GM10266 (cell line): ENCODE data around the gene CPD.

ENCODE experiments used
- DNase-seq: peaks from one replicate; pipeline ENCODE4 v3.0.0; 2012; ENCODE audit errors: extremely low spot score
- TF ChIP-seq, protein P1 (sequence below): IDR thresholded peaks from 2 replicates; pipeline ENCODE4 v1.5.1; 2012; ENCODE audit warnings: mild to moderate bottlenecking, low read depth; ENCODE audit not compliant: control insufficient read depth, insufficient read depth; ENCODE audit errors: missing control alignments

The CPD gene

DNA sequence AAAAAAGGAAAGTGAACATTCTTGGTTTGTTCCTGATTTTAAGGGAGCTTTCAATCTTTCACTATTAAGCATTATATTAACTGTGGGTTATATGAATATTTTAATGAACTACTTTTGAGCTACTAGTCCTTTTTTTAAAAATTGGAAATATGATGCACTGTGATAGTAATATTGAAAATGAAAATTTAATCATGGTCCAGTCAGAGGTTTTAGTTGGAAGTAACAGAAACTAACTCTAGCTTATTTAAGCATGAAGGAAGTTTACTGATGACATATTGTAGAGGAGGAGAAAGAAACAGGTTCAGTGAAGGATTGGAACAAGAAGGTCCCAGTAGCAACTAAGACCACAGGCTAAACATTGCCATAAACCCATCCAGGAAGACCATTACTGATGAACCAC lies 24.0 kb upstream of the CPD start:
- TF ChIP-seq, protein P1, sequence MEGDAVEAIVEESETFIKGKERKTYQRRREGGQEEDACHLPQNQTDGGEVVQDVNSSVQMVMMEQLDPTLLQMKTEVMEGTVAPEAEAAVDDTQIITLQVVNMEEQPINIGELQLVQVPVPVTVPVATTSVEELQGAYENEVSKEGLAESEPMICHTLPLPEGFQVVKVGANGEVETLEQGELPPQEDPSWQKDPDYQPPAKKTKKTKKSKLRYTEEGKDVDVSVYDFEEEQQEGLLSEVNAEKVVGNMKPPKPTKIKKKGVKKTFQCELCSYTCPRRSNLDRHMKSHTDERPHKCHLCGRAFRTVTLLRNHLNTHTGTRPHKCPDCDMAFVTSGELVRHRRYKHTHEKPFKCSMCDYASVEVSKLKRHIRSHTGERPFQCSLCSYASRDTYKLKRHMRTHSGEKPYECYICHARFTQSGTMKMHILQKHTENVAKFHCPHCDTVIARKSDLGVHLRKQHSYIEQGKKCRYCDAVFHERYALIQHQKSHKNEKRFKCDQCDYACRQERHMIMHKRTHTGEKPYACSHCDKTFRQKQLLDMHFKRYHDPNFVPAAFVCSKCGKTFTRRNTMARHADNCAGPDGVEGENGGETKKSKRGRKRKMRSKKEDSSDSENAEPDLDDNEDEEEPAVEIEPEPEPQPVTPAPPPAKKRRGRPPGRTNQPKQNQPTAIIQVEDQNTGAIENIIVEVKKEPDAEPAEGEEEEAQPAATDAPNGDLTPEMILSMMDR, result no peak
- DNase-seq, result no peak

DNA sequence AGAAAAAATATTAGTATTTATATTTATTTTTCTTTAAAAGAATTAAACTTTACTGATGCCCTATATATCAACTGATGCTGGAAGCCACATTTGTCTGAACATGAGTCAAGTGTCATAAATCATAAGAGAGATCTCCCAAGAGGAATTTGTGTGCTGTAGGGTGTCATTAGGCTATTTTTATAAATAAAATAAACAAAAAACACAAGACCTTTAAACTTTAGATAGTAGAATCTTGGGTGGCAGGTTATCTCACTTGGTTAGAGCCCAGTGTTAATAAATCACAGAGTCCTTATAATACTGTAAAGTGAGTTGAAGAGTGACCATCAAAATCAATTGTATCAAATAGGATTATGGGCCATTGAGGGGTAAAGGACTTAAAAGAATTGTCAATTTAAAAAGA lies 21.3 kb upstream of the CPD start:
- TF ChIP-seq, protein P1, result no peak
- no peak for DNase-seq

DNA sequence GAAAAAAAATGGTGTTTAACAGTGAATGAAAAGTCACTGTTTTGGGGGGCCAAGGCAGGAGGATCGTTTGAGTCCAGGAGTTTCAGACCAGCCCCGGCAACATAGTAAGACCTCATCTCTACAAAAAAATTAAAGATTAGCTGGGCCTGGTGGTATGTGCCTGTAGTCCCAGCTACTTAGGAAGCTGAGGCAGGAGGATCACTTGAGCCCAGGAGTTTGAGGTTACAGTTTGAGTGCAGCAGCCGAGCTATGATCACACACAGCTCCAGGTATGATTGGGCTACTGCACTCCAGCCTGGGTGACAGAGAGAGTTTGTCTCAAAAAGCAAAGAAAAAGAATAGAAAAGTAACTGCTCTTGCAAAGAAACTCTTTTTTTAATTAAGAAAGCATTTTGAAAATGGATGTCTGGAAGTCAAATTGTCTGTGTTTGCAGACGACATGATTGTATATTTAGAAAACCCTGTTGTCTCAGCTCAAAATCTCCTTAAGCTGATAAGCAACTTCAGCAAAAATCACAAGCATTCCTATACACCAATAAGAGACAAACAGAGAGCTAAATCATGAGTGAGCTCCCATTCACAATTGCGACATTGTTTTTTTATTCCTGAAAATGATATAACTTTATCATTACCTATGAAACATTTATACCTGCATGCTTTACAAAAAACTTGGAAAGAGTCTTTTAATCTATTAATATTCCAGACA lies 20.5 kb upstream of the CPD start:
- TF ChIP-seq, protein P1, result no peak

DNA sequence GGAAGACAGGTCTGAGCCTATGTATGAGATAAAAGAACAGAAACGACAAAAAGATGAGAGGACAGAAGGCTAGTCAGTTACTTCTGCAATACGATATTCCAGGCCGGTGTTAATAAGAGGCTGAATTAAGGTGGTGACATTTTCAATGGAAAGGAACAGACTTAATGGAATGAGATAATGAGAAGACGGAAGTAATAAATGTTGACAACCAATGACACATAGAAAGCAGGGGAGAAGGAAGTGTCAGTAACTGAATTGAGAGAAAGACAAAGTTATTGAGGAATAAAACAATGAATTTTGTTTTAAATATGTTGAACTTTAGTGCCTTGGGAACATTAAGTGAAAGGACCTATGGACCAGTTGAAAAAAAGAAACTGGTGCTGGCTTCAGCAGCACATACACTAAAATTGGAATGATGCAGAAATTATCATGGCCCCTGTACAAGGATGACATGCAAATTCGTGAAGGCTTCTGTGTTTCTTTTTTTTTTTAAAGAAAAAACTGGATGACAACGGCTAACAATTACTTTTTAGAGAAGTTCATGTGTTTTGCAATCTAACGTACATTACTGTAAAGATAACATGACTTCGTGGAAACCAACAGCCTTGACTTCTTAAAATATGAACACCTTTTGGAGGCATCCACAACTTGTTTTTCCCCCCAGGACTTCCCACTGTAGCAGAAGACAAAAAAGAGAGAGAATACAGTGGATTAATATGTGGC lies 18.5 kb upstream of the CPD start:
- TF ChIP-seq, protein P1, result no peak
- no peak for DNase-seq

More for the DNA sequence above, 20.5 kb upstream of the CPD start:
- no peak for DNase-seq

DNA sequence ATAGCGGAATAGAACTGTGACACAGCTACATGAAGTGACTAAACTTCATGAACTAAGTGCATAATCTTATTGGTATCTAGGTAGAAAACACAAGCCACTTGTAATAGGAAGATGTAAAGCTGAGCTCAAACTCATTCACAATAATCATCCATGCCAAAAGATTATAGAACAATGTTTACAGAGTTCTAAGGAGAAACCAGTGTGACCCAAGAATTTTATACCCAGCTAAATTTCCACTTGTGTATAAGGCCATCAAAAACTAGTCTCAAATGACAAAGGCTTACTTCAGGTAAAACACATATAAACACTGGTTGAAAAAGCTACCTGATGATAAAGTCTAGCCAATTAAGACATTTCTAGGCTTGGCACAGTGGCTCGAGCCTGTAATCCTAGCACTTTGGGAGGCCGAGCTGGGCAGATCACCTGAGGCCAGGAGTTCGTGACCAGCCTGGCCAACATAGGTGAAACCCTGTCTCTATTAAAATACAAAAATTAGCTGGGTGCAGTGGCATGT lies 16.9 kb upstream of the CPD start:
- no peak for DNase-seq
- TF ChIP-seq, protein P1, result no peak

GRCh38 chr17:30363715-30364202 lies 15.0 kb upstream of the CPD start:
- TF ChIP-seq, protein P1, result no peak

GRCh38 chr17:30366536-30366935 lies 12.2 kb upstream of the CPD start:
- TF ChIP-seq, protein P1, result no peak
- DNase-seq, result no peak

More at GRCh38 chr17:30363715-30364202, 15.0 kb upstream of the CPD start:
- DNase-seq, result peak; percentile 50
